HG03196 (cell line): ENCODE measurements around the gene ALPL.
"Not testable (repeated sequence)": the region's sequence is repeated elsewhere in the genome, so short reads cannot be mapped to it uniquely, and the experiment has no call there.

Source experiments
- ATAC-seq: cut with Tn5 transposase; IDR thresholded peaks from one replicate; pipeline ENCODE4 v1.9.1; 2021; ENCODE audit not compliant: unreplicated experiment

Gene ALPL

GRCh38 chr1:21509351-21510112, at the start of gene ALPL:
ALPL (plus strand) TSS chr1:21509423; CDS start chr1:21554082, 44,659 bp downstream.
- ATAC-seq = no peak

DNA sequence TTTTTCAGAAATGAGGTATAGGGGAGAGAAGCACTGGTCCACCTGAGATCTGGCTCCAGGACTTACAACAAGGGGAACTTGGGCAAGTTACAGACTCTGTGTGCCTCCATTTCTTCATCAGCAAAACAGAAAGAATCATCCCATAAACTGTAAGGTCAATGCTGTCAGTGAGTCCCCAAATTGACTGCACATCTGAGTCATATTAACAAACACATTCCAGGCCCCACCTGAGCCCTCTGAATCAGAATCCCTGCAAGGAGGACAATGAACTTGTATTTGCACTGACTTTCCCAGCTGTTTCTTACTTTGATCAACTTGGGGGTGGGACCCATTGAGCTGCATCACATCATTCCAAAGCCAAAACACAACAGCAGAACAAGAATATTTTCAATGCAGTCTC, 44.1 kb upstream of the ALPL start:
- not testable (repeated sequence) for ATAC-seq

GRCh38 chr1:21467946-21468345, 41.3 kb upstream of the ALPL start:
- not testable (repeated sequence) for ATAC-seq

- ATAC-seq = no peak
Measured at GRCh38 chr1:21468599-21468998, 40.6 kb upstream of the ALPL start.

DNA sequence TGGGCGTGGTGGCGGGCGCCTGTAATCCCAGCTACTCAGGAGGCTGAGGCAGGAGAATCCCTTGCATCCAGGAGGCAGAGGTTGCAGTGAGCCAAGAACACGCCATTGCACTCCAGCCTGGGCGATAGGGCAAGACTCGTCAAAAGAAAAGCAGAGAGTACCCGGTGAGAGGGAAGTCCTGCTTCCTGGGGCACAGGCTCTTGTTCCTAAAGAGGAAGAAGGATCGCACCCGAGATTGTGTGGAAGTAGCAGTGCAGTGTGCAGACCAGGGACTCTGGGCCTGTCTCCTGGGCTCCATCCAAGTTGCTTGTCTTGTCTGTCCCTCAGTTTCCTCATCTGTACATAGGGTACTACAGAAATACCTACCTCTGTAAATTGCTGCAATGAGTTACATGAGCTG, 39.6 kb upstream of the ALPL start:
- ATAC-seq = no peak

DNA sequence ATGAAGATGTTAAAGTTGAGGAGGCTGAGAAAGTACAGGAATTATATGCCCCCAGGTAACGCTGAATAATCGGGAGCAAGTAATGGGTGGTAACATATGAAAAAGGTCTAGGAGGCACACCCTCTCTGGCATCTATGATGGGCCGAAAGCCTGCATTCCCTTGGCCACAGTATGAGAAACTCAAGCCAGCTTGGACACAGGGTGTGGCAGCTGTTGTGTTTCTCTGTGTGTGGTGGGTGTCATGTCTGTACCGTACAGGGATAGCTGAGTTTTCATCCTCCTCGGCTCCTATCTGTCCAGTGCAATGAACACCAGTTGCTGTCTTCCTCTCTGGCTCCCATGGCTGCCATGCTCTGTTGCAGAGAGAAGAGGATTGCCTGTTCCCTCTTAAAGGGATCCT, 36.4 kb upstream of the ALPL start:
- ATAC-seq = no peak

- ATAC-seq = no peak
Measured at GRCh38 chr1:21478356-21478755, 30.9 kb upstream of the ALPL start.

DNA sequence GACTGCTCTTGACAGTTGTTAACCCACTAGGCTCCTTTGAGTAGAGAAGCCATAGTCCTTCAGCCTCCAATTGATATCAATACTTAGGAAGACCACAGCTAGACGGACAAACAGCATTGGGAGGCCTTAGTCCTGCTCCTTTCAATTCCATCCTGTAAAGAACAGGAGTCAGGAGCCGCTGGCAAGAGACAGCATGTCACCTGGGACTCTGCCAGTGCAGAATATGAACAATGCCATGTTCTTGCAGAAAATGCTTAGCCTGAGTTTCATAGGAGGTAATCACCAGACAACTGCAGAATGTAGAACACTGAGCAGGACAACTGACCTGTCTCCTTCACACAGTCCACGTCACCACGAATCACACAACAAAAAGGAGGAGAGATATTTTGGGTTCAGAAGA, 25.3 kb upstream of the ALPL start:
- not testable (repeated sequence) for ATAC-seq

DNA sequence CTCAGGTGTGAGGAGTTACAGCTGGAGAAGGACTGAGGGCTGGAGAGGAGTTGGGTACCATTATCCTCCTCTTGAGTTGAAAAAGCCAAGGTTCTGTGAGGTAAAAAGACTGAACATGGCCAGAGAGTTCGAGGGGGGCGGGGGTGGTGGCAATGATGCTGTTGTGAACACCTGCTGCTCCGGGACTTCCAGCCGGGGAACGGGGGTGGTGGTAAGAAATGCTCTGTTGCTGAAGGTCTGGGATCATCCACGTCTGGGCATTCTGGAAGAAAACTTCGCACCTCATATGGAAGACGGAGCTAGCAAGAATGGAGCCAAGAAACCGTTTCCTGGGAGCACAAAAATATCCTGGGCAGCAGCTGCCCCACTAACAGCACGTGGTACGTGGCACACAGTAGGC, 20.1 kb upstream of the ALPL start:
- ATAC-seq = no peak

DNA sequence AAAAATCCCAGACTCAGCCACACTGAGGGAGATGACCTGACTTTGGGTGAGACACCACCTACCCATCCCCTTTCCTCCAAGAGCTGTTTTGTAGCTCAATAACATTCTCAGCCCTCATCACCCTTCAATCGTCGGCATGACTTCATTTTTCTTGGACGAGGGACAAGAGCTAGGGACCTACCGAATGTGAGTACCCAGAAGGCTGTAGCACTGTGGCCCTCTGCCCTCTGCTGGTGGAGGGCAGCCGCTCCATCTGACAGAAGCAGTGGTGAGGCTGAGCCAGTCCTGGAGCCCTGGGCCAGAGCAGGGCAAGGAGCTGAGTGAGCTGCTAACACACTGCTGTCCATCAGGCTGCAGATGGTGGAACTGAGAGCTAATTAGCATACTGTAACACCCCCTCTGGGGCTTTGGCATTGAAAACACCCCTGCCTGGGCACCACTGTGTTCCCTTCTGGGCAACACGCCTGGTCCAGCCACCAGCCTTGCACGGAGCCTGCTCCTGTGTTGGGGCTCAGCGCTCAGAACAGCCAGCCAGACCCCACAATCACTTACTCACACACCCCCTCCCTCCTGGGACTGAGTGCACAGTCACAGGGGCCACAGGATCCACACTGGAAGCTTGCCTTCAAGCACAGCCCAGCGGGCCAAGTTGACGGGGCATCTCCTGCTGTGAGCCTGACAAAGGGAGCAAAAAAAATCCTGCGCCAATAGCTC, 18.3 kb upstream of the ALPL start:
- no peak for ATAC-seq

DNA sequence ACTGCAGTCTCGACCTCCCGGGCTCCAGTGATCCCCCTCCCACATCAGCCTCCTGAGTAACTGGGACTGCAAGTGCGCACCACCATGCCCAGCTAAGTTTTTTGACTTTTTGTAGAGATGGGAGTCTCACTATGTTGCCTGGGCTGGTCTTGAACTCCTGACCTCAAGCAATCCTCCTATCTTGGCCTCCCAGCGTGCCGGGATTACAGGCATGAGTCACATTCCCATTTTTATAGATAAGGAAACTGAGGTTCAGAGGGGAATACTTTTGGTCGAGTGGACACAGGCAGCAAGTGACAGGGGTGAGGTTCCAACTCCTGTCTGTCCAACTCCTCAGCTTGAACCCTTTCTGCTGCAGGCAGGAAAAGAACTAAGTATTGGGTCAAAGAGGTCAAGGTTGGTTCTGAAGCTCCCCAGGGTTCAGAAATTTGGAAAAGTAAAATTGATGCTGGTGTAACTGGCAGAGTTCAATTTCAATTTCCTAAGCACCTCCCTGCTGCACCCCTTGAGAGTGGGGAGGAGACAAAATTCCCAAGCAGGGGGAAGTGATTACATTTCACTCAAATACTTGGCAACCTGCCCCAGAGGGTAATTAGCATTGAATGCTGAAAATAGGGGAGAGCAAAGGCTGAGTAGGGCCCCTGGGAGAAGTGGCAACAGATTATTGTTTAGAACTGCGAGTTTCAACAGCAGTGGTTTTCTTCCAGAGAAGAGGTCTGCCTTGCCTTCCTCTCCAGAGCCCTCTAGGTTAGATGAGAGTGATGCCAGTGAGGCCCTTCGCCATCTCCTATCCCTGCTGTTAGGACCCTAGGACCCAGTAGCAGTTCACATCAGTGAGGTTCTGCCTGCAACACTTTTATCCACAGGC, 17.5 kb upstream of the ALPL start:
- no peak for ATAC-seq

DNA sequence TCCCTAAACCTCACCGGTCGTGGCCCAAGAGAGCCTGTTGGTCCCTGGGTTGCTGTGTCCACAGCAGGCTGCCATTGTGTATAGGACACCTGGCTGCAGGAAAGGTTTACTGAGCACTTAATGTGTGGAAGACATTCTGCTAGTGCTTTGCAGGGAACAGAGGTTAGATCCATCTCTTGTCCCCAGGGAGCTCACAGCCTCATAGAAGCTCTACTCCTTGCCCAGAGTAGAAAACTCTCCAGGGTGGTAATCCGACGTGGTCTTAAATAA, 16.9 kb upstream of the ALPL start:
- ATAC-seq = no peak

- no peak for ATAC-seq
Measured at GRCh38 chr1:21494196-21494595, 15.0 kb upstream of the ALPL start.

GRCh38 chr1:21495225-21495820, 13.9 kb upstream of the ALPL start:
- no peak for ATAC-seq

DNA sequence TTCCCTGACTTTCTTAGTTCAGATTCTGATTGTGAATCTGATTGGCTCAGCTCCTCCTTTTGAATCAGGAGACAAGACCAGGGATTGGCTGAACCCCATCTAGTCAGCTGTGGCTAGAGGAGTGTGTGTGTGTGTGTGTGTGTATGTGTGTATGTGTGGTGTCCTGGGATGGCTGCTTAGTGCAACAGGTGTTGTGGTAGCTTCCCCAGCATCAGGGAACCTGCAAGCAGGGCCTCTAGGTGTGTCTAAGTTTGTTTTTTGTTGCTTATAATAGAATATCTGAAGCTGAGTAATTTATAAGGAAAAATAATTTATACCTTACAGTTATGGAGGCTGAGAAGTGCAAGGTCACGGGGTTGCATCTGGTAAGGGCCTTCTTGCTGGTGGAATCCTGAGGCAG, 13.2 kb upstream of the ALPL start:
- no peak for ATAC-seq

- ATAC-seq = no peak
Measured at GRCh38 chr1:21496886-21497285, 12.3 kb upstream of the ALPL start.

DNA sequence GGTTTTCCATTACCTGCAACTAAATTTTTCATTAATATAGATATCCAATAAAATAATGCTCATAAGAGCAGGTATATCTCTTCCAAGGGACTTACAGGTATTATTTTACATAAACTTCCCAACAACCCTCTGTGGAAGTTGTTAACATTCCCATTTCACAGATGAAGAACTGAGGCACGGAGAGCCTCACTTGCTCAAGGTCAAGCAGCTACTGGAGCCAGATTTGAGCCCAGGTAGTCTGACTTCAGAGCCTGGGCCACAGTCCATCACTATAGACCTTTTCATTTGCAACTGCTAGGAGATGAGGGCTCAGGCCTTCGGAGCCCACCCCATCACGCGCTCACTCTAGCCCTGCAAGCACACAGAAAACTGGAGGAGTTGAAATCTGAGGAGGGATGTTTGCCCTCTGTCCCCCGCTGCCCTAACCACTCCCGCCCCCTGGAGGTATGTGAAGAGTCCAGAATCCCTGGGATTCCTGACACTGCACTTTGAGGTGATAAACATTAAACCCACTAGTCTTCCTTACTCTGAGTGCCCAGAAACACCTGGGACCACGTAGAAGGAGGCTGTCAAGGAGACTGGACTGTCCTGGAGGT, 11.7 kb upstream of the ALPL start:
- ATAC-seq = no peak

DNA sequence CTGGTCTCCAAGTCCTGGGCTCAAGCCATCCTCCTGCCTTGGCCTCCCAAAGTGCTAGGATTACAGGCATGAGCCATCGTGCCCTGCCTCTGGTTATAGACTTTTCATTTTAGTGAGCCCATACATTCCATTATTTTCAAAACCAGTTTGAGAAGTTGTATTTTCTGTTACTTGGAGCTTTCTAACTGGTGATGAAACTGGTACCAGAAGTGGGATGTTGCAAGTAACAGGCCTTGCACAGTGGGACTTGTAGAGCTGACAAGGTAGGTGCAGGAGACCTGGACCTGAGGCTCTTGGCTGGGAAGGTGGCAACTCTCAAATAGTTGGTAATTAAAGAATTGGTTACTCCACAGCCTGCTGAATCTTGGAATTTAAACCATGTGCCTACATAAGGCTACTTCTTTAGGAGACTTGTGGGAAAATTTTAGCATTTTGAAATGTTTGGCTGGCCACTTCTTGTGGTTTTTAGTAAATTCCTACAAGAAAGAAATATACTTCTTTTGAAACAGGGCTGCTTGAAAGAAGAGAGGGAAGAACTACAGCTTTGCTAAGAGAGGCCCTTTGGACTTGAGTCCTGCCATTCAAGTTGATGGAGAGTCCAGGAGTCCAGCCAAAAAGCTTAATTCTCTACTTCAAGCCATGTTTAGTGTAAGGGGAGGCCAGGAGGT, 9.8 kb upstream of the ALPL start:
- no peak for ATAC-seq

DNA sequence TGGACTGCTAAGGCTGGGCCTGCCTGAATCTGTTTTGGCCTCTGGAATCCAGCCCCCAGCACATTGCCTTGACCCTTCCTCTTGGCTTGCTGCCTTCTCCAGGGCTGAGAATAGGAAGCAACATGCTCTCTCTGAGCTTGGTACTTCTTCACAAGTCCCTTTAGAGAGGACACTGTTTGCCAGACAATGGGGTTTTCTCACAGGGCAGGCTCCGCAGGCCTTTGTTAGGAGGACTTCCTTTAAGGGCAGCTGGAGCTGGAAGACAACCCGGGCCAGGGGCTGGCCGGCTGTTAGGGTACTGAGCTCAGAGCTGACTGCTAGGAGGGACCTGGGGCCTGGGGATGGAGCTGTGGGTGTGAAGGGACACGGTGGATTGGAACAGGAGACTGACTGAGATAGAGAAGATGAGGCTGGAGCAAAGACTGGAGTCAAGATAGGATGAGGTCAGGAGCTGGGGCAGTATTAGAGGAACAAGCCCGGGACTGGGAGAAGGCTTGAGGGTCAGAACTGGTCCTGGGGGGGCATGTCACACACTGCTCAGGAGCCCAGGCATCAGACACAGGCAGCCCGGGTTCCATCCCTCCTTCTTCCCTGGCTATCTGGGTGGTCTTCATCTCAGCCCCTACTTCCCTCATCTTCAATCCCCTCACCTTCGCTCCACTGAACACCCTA, 5.4 kb upstream of the ALPL start:
- ATAC-seq = no peak

GRCh38 chr1:21506804-21507203, 2.4 kb upstream of the ALPL start:
- no peak for ATAC-seq
